AG09319 (cell line): ENCODE data around the gene GPR35.

ENCODE experiments used
- DNase-seq: peaks from one replicate; pipeline ENCODE4 v3.0.0-alpha.2; 2010; ENCODE audit warnings: low read depth; ENCODE audit errors: extremely low read depth
- CTCF ChIP-seq: IDR thresholded peaks from 2 replicates; pipeline ENCODE4 v1.5.1; 2011; ENCODE audit warnings: low read depth, mild to moderate bottlenecking, inconsistent platforms, low read length, moderate library complexity

Gene GPR35

GRCh38 chr2:240603081-240603835 lies 22.0 kb upstream of the GPR35 start:
- no peak for DNase-seq
- no peak for TF ChIP-seq CTCF

GRCh38 chr2:240603846-240604245 lies 21.4 kb upstream of the GPR35 start:
- DNase-seq = no peak
- no peak for TF ChIP-seq CTCF

GRCh38 chr2:240604291-240604938 lies 20.9 kb upstream of the GPR35 start:
- DNase-seq = no peak
- peak; percentile 26 for TF ChIP-seq CTCF

- TF ChIP-seq CTCF = no peak
- DNase-seq = no peak
Measured at GRCh38 chr2:240604939-240605716, 20.2 kb upstream of the GPR35 start.

GRCh38 chr2:240605867-240606743 lies 19.2 kb upstream of the GPR35 start:
- no peak for DNase-seq
- TF ChIP-seq CTCF = no peak

GRCh38 chr2:240611601-240612210 lies 13.6 kb upstream of the GPR35 start:
- DNase-seq = no peak
- no peak for TF ChIP-seq CTCF
